Measurements from ENCODE around the gene ASB2.

DNA sequence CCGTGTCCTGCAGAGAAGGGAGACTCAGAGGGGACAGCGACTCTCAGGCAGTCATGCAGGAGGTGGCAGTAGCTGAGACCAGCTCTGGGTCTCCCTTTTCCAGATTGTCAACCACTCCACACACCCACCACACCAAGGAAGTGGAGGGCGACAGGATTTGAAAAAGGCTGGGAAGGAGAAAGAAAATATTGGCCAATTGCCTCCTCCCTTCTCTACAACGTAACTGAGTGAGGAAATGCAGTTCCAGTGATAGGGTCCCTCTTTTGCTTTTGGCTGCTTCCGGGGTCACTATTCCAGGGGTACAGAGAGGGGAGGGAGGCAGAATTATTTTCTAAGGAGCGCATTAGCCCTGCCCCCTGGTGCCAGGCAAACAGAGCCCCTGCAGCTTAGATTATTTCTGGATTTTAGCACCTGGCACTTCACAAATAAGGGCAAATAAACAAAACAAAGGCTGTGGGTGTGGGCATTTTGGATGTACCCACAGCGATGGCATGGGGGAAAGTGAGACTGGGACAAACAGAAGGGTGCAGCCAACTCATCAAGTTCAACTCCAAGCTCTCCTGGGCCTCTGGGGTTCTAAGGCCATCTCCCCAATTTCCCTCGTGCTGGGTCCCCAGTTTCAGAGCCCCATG lies 20.4 kb downstream of the ASB2 start:
- TF ChIP-seq, protein P1, sequence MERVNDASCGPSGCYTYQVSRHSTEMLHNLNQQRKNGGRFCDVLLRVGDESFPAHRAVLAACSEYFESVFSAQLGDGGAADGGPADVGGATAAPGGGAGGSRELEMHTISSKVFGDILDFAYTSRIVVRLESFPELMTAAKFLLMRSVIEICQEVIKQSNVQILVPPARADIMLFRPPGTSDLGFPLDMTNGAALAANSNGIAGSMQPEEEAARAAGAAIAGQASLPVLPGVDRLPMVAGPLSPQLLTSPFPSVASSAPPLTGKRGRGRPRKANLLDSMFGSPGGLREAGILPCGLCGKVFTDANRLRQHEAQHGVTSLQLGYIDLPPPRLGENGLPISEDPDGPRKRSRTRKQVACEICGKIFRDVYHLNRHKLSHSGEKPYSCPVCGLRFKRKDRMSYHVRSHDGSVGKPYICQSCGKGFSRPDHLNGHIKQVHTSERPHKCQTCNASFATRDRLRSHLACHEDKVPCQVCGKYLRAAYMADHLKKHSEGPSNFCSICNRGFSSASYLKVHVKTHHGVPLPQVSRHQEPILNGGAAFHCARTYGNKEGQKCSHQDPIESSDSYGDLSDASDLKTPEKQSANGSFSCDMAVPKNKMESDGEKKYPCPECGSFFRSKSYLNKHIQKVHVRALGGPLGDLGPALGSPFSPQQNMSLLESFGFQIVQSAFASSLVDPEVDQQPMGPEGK (tag by site-specific recombination; IDR thresholded peaks at IDR 0.05): no peak
- TF ChIP-seq, protein P2, sequence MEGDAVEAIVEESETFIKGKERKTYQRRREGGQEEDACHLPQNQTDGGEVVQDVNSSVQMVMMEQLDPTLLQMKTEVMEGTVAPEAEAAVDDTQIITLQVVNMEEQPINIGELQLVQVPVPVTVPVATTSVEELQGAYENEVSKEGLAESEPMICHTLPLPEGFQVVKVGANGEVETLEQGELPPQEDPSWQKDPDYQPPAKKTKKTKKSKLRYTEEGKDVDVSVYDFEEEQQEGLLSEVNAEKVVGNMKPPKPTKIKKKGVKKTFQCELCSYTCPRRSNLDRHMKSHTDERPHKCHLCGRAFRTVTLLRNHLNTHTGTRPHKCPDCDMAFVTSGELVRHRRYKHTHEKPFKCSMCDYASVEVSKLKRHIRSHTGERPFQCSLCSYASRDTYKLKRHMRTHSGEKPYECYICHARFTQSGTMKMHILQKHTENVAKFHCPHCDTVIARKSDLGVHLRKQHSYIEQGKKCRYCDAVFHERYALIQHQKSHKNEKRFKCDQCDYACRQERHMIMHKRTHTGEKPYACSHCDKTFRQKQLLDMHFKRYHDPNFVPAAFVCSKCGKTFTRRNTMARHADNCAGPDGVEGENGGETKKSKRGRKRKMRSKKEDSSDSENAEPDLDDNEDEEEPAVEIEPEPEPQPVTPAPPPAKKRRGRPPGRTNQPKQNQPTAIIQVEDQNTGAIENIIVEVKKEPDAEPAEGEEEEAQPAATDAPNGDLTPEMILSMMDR (tag by site-specific recombination; IDR thresholded peaks at IDR 0.05): no peak
- TF ChIP-seq KLF16 (tag by site-specific recombination; IDR thresholded peaks at IDR 0.05) (no peak), PRDM4 (tag by site-specific recombination; IDR thresholded peaks at IDR 0.05) (no peak), ZNF18 (tag by site-specific recombination; IDR thresholded peaks at IDR 0.05) (no peak), ZNF549 (tag by site-specific recombination; IDR thresholded peaks at IDR 0.05) (no peak), ZNF610 (tag by site-specific recombination; IDR thresholded peaks at IDR 0.05; ENCODE audit: borderline replicate concordance) (no peak), ZNF140 (tag by site-specific recombination; IDR thresholded peaks at IDR 0.05) (no peak), ZBTB7A (tag by site-specific recombination; IDR thresholded peaks at IDR 0.05; ENCODE audit: low read depth) (no peak), ZNF561 (tag by site-specific recombination; IDR thresholded peaks at IDR 0.05; ENCODE audit: borderline replicate concordance) (no peak), ZNF112 (tag by site-specific recombination; IDR thresholded peaks at IDR 0.05) (no peak), ZNF274 (IDR thresholded peaks at IDR 0.05; ENCODE audit: low read length) (no peak), ZNF274 (tag by site-specific recombination; IDR thresholded peaks at IDR 0.05; ENCODE audit: borderline replicate concordance) (no peak)

All from HEK293 (cell line).